IMR-90 (cell line): ENCODE measurements around the gene ANKLE1. TPM values are rescaled to one million over a fixed set of nuclear protein-coding genes. Genes with fewer than 3 reads are reported as not detected.

Experiments used
- ATAC-seq: fragments of 200-7000 bp; cut with Tn5 transposase; 2 replicates; pipeline ENCODE4 v1.9.1; 2020; ENCODE audit warnings: low read depth, mild to moderate bottlenecking, moderate library complexity
- BruUV-seq: library from RNA; stranded (reverse); fragments of 400-500 nt; replicated peaks from 2 replicates; lab custom pipeline; 2021; lab: Mats Ljungman, UMichigan
- CTCF ChIA-PET: fragments of 300-600 bp; formaldehyde crosslinking; extraction: SDS; loops from one replicate; lab custom pipeline; 2021; ENCODE audit warnings: antibody characterized with exemption; lab: Yijun Ruan, JAX
- POLR2A ChIA-PET: fragments of 300-600 bp; sonication (Branson Sonifier 250); formaldehyde crosslinking; loops from one replicate; lab custom pipeline; 2022; ENCODE audit warnings: antibody characterized with exemption; ENCODE audit not compliant: unreplicated experiment; lab: Charles Lee
- DNase-seq: peaks from one replicate; pipeline ENCODE4 v3.0.0; 2013
- H2AFZ ChIP-seq: replicated peaks from 2 replicates; pipeline ENCODE3; 2013; ENCODE audit warnings: low read length, mild to moderate bottlenecking; ENCODE audit not compliant: poor library complexity
- H2AK5ac ChIP-seq: 2 replicates; pipeline ENCODE4 v1.6.1; 2013; ENCODE audit warnings: low read depth, low read length, inconsistent platforms
- H2AK9ac ChIP-seq: replicated peaks from 2 replicates; pipeline ENCODE3; 2013; ENCODE audit warnings: mild to moderate bottlenecking, low read depth, low read length, moderate library complexity; ENCODE audit not compliant: poor library complexity
- H2BK120ac ChIP-seq: 2 replicates; pipeline ENCODE4 v1.6.1; 2013; ENCODE audit warnings: low read depth, low read length, inconsistent platforms
- H2BK15ac ChIP-seq: 3 replicates; pipeline ENCODE4 v1.6.1; 2013; ENCODE audit warnings: low read depth, low read length, inconsistent platforms
- H2BK20ac ChIP-seq: 2 replicates; pipeline ENCODE4 v1.6.1; 2013; ENCODE audit warnings: low read depth, mild to moderate bottlenecking, inconsistent platforms, low read length, moderate library complexity
- H2BK5ac ChIP-seq: 2 replicates; pipeline ENCODE4 v1.6.1; 2013; ENCODE audit warnings: mild to moderate bottlenecking, low read depth, low read length, inconsistent platforms; ENCODE audit not compliant: poor library complexity, severe bottlenecking
- H3K14ac ChIP-seq: replicated peaks from 2 replicates; pipeline ENCODE4 v1.6.1; 2013; ENCODE audit warnings: low read depth, low read length, inconsistent platforms
- H3K18ac ChIP-seq: 2 replicates; pipeline ENCODE4 v1.6.1; 2013; ENCODE audit warnings: low read depth, low read length, control low read depth
- H3K23ac ChIP-seq: 2 replicates; pipeline ENCODE4 v1.6.1; 2013; ENCODE audit warnings: low read depth, low read length, inconsistent platforms
- H3K27ac ChIP-seq: 2 replicates; pipeline ENCODE4 v1.5.1; 2013; ENCODE audit warnings: mild to moderate bottlenecking, control low read depth, low read length; ENCODE audit not compliant: insufficient read depth
- H3K27me3 ChIP-seq: 2 replicates; pipeline ENCODE4 v1.6.1; 2013; ENCODE audit warnings: low read length; ENCODE audit not compliant: control insufficient read depth, insufficient read depth
- H3K36me3 ChIP-seq: 2 replicates; pipeline ENCODE4 v1.6.1; 2013; ENCODE audit warnings: low read length, mixed read lengths; ENCODE audit not compliant: control insufficient read depth, insufficient read depth
- H3K4ac ChIP-seq: 2 replicates; pipeline ENCODE4 v1.6.1; 2013; ENCODE audit warnings: low read depth, low read length, inconsistent platforms
- H3K4me1 ChIP-seq: 2 replicates; pipeline ENCODE4 v1.6.1; 2013; ENCODE audit warnings: low read length, mixed read lengths; ENCODE audit not compliant: control insufficient read depth, insufficient read depth
- H3K4me2 ChIP-seq: 2 replicates; pipeline ENCODE4 v1.6.1; 2013; ENCODE audit warnings: low read depth, mild to moderate bottlenecking, control low read depth, low read length, moderate library complexity
- H3K4me3 ChIP-seq: 2 replicates; pipeline ENCODE4 v1.5.1; 2013; ENCODE audit warnings: low read depth, mild to moderate bottlenecking, control low read depth, low read length, moderate library complexity; ENCODE audit not compliant: insufficient read depth
- H3K56ac ChIP-seq: 2 replicates; pipeline ENCODE4 v1.6.1; 2013; ENCODE audit warnings: low read length, inconsistent platforms; ENCODE audit not compliant: insufficient read depth; ENCODE audit errors: extremely low read depth
- H3K79me1 ChIP-seq, 2 experiments: 2 replicates each; pipeline ENCODE4 v1.6.1; 2013; ENCODE audit warnings: low read length in 2 of 2, inconsistent platforms in 1 of 2, low read depth in 1 of 2
- H3K9ac ChIP-seq: 2 replicates; pipeline ENCODE4 v1.6.1; 2013; ENCODE audit warnings: low read depth, low read length, control low read depth
- H3K9me1 ChIP-seq: 2 replicates; pipeline ENCODE4 v1.6.1; 2013; ENCODE audit warnings: low read length, inconsistent platforms; ENCODE audit not compliant: insufficient read depth
- H3K9me3 ChIP-seq: 2 replicates; pipeline ENCODE4 v1.6.1; 2013; ENCODE audit warnings: low read length; ENCODE audit not compliant: control insufficient read depth, insufficient read depth
- H4K20me1 ChIP-seq: 2 replicates; pipeline ENCODE4 v1.6.1; 2013; ENCODE audit warnings: low read length, inconsistent platforms; ENCODE audit not compliant: insufficient read depth
- H4K5ac ChIP-seq: 2 replicates; pipeline ENCODE4 v1.6.1; 2013; ENCODE audit warnings: mild to moderate bottlenecking, low read depth, low read length, control low read depth
- H4K8ac ChIP-seq, 2 experiments: 2 replicates each; pipeline ENCODE4 v1.6.1; 2013; ENCODE audit warnings: low read depth in 2 of 2, low read length in 2 of 2, control low read depth in 1 of 2, inconsistent platforms in 1 of 2
- H4K91ac ChIP-seq: 2 replicates; pipeline ENCODE4 v1.6.1; 2013; ENCODE audit warnings: low read depth, low read length, inconsistent platforms; ENCODE audit not compliant: insufficient read depth
- MAZ ChIP-seq: IDR thresholded peaks from 2 replicates; pipeline ENCODE4 v1.6.1; 2012; ENCODE audit warnings: low read depth, mild to moderate bottlenecking, low read length, improper control_type of control experiment, moderate library complexity, borderline replicate concordance
- POLR2A ChIP-seq: IDR thresholded peaks from 2 replicates; pipeline ENCODE4 v1.6.1; 2012; ENCODE audit warnings: mild to moderate bottlenecking, low read depth, low read length
- WGBS, 2 experiments: methylation state at CpG; one replicate each; pipeline versions ENCODE4 v1.1.5 to v1.1.7; 2013; ENCODE audit warnings: missing lambda C conversion rate in 2 of 2; ENCODE audit not compliant: insufficient read length in 1 of 2; ENCODE audit errors: extremely low coverage in 2 of 2; 5-methylcytosine and 5-hydroxymethylcytosine counted together
- dilution Hi-C: fragments of 300-500 bp; cut with HindIII; formaldehyde crosslinking; loops from one replicate; pipeline ENCODE4 v1.14.3; 2018; ENCODE audit warnings: low sequenced_read_pairs; ENCODE audit not compliant: unreplicated experiment
- in situ Hi-C: fragments of 300-500 bp; cut with MboI; formaldehyde crosslinking; loops from 3 replicates; pipeline ENCODE4 v1.14.3; 2019; ENCODE audit warnings: low sequenced_read_pairs, inconsistent platforms, mixed read lengths
- intact Hi-C: fragments of 100-400 bp; cut with micrococcal nuclease; formaldehyde crosslinking; loops from 2 replicates; pipeline ENCODE4 v1.10.0; 2022
- polyA plus RNA-seq, 3 experiments: library from polyadenylated mRNA; depleted of rRNA; stranded (reverse); fragments of >200 nt; gene quantifications; 2 replicates each; pipeline ENCODE4 v1.2.3, GENCODE V29; 2012; ENCODE audit warnings: low replicate concordance in 1 of 3
- total RNA-seq: library from RNA; depleted of rRNA; stranded (reverse); fragments of >200 nt; gene quantifications from 2 replicates; pipeline ENCODE4 v1.2.3, GENCODE V29; 2012

The ANKLE1 gene
- total and polyA plus RNA-seq, 2 of the 4 experiments (the other 2 are of a cell fraction), result under 0.01 to 0.87 TPM

DNA sequence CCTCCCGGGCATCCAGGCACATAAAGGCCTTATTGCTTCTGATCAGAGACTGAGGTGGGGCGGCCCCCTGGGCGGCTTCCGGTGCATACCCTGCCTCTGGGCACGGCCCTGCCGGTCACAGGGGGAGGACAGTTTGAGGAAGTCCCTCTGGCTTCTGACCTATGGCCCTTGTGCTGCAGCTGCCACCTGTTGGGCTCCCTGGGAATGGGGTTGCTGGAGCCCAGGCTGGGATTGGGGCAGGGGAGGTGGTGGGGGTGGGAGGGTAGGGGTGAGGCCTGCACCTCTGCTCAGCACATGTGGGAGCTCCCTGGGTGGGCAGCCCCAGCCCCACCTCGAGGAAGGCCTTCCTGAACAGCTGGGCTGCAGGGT lies 42.2 kb downstream of the ANKLE1 start:
- no peak overlapping the region for H4K5ac ChIP-seq
- no TSS peak for BruUV-seq
- no peak overlapping the region for H3K14ac ChIP-seq
- H3K56ac ChIP-seq, result no peak overlapping the region
- H2BK120ac ChIP-seq, result no peak overlapping the region
- H3K36me3 ChIP-seq, result peaks cover 40% of the 10 kb centered on the region
- TF ChIP-seq POLR2A (no peak), MAZ (no peak)
- H2BK20ac ChIP-seq, result no peak overlapping the region
- ChIA-PET CTCF (no interaction called here), POLR2A (interaction anchor here (1.0 kb wide), 1 partner anchor 10 kb away, joined by 3 read pairs; the partner anchor contains the start of gene ANO8)
- H3K27ac ChIP-seq, result no peak overlapping the region
- H3K79me1 ChIP-seq, result peaks cover 0 to 5% of the 10 kb centered on the region in 2 experiments; a peak in 1 of 4 replicates
- H3K27me3 ChIP-seq, result no peaks in the 10 kb centered on the region
- ATAC-seq (no peak), DNase-seq (no peak)
- no peak overlapping the region for H3K4ac ChIP-seq
- no peaks in the 10 kb centered on the region for H3K9me3 ChIP-seq
- no peak overlapping the region for H2BK15ac ChIP-seq
- no peak overlapping the region for H3K4me2 ChIP-seq
- no peak overlapping the region for H2AFZ ChIP-seq
- no peaks in the 10 kb centered on the region for H3K4me1 ChIP-seq
- WGBS, 2 experiments, result 50% methylated on average over 1 of the region's 7 CpGs; no CpG with 5 or more reads in 1 of the 2 experiments
- no peak overlapping the region for H3K18ac ChIP-seq
- in situ Hi-C loops, result no loop called here
- H4K91ac ChIP-seq, result no peak overlapping the region
- no peak overlapping the region for H3K4me3 ChIP-seq
- no peaks in the 10 kb centered on the region for H3K9me1 ChIP-seq
- intact Hi-C loops, result no loop called here
- no peak overlapping the region for H3K9ac ChIP-seq
- dilution Hi-C loops, result no loop called here
- no peak overlapping the region for H4K8ac ChIP-seq
- H2AK9ac ChIP-seq, result no peak overlapping the region
- H2AK5ac ChIP-seq, result no peak overlapping the region
- no peak overlapping the region for H2BK5ac ChIP-seq
- peaks cover 8% of the 10 kb centered on the region; the same call in 1 of the 2 replicates for H4K20me1 ChIP-seq
- H3K23ac ChIP-seq, result no peak overlapping the region
